H1 (cell line): ENCODE measurements around the gene NME1. TPM values are rescaled to one million over a fixed set of nuclear protein-coding genes. Genes with fewer than 3 reads are reported as not detected.

Experiments used
- BRCA1 ChIP-seq: IDR thresholded peaks from 2 replicates; pipeline ENCODE4 v1.6.1; 2012; ENCODE audit warnings: low read depth, low read length, improper control_type of control experiment
- CBX5 ChIP-seq: fragments of 300-800, 300-1000 bp; sonication (generic); IDR thresholded peaks from 2 replicates; pipeline ENCODE4 v1.7.1; 2016; ENCODE audit warnings: antibody characterized with exemption, low read length, low read depth
- NRF1 ChIP-seq: IDR thresholded peaks from 2 replicates; pipeline ENCODE4 v1.6.1; 2011; ENCODE audit warnings: mild to moderate bottlenecking, low read depth, low read length, improper control_type of control experiment
- SIRT6 ChIP-seq: IDR thresholded peaks from one replicate; pipeline ENCODE4 v1.7.1; 2012; ENCODE audit warnings: low read length, inconsistent platforms
- polyA plus RNA-seq, 7 experiments: library from polyadenylated mRNA; depleted of rRNA in 3 of 7; stranded (reverse) in 5 of 7; unstranded in 2 of 7; fragments of >200 nt in 5 of 7; fragments of 200-250 nt in 2 of 7; gene quantifications; 1 replicate in 5 of 7; 2 replicates in 1 of 7; 4 replicates in 1 of 7; pipeline versions ENCODE4 v1.2.1 to v1.2.3, GENCODE V29; 2011 to 2013; ENCODE audit warnings: missing spikeins in 2 of 7, mixed read lengths in 2 of 7
- total RNA-seq: library from RNA; stranded (reverse); fragmentation: NEBNext Ultra II Directional; extraction: Animal tissue kit (Norgen Biotek cat#: 25700); gene quantifications from 2 replicates; pipeline ENCODE4 v1.2.1, GENCODE V29; 2021

NME1 gene
- total and polyA plus RNA-seq, 2 of the 8 experiments (the other 6 are each of a cell fraction or from before 2014, with no cell fraction given) = 307 to 380 TPM

DNA sequence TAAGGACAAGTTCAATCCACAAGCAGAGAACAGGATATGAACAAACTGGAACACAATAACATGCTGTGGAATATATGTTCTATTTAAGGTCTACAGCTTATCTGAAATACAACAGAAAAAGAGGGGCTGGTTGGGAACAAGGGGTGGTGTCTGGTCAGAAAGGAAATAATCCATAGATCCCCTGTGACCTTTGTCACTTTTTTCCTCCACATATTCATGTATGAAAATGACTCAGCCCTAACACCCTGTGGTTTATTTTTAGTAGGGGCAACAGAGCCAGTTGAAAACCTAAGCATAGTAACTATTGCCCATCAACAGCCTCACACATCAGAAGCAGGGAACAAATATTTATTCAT is 20.4 kb upstream of the NME1 start (continued):
- TF ChIP-seq BRCA1 (no peak), SIRT6 (no peak), NRF1 (no peak), CBX5 (no peak)
